Duodenal mucosa (tissue), 2 donors: ENCODE data around the gene DYSF.

ENCODE experiments used
- H3K27ac ChIP-seq: one replicate; pipeline ENCODE4 v1.7.0; 2013; ENCODE audit warnings: low read depth, low read length
- H3K27me3 ChIP-seq, 2 donors: one replicate each; pipeline ENCODE4 v1.7.0; 2013; ENCODE audit warnings: low read length in 2 of 2, control low read depth in 1 of 2; ENCODE audit not compliant: insufficient read depth in 2 of 2, control insufficient read depth in 1 of 2
- H3K36me3 ChIP-seq, 2 donors: one replicate each; pipeline ENCODE4 v1.7.0; 2013; ENCODE audit warnings: low read length in 2 of 2, control low read depth in 1 of 2; ENCODE audit not compliant: insufficient read depth in 2 of 2, control insufficient read depth in 1 of 2
- H3K4me1 ChIP-seq, 2 donors: one replicate each; pipeline ENCODE4 v1.7.0; 2013; ENCODE audit warnings: low read length in 2 of 2, control low read depth in 1 of 2; ENCODE audit not compliant: insufficient read depth in 2 of 2, control insufficient read depth in 1 of 2
- H3K4me3 ChIP-seq, 2 donors: one replicate each; pipeline ENCODE4 v1.7.0; 2013; ENCODE audit warnings: low read length in 2 of 2, low read depth in 1 of 2
- H3K9ac ChIP-seq, 2 donors: one replicate each; pipeline ENCODE4 v1.7.0; 2013; ENCODE audit warnings: low read length in 2 of 2, low read depth in 1 of 2
- H3K9me3 ChIP-seq, 2 donors: one replicate each; pipeline ENCODE4 v1.7.0; 2013; ENCODE audit warnings: low read length in 2 of 2, control low read depth in 1 of 2; ENCODE audit not compliant: control insufficient read depth in 1 of 2

The DYSF gene

DNA sequence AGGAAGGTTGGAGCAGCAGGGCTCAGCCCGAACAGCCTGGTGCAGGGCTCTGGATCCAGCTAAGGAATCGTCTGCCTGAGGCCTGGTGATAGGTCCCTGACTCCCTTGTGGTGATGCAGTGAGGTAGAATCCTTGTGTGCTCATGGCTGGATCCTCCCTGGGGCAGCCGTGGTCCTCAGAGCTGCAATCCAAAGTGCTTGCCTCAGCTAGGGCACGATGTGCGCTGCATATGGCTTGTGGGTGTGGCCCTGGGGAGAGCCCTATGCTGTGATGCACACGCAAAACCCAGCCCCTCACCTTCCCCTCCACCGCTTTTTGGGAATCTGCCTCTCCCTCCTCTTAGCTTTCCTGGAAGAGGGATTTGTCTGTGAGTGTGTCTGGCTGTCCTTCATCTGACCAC lies 142.2 kb downstream of the DYSF start:
- Histone ChIP-seq H3K36me3 (no peaks in the 10 kb centered on the region), H3K27me3 (no peaks in the 10 kb centered on the region), H3K4me1 (no peaks in the 10 kb centered on the region), H3K9me3 (no peaks in the 10 kb centered on the region), H3K9ac (no peak overlapping the region), H3K4me3 (no peak overlapping the region), H3K27ac (no peak overlapping the region)

DNA sequence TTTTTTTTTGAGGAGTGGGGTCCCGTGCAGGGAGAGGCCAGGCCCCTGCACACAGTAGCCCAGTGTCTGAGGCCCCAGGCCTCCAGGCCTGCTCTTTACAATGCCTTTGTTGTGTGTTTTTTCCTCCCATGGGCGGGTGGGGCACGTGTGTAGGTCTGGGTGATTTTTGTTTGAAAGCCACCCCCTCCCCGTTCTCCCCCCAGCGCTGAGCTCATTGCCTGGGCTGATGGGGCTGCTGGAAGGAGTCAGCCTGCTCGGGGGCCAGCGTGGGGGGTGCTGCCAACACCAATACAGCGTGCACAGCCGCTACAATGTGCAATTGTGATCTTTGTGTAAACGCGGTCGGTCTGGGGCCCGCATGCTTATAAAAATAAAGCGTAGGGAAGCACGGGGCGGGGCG lies 142.7 kb downstream of the DYSF start:
- Histone ChIP-seq H3K9ac (no peak overlapping the region), H3K4me1 (no peaks in the 10 kb centered on the region), H3K27me3 (no peaks in the 10 kb centered on the region), H3K9me3 (no peaks in the 10 kb centered on the region), H3K36me3 (no peaks in the 10 kb centered on the region), H3K4me3 (no peak overlapping the region), H3K27ac (no peak overlapping the region)

DNA sequence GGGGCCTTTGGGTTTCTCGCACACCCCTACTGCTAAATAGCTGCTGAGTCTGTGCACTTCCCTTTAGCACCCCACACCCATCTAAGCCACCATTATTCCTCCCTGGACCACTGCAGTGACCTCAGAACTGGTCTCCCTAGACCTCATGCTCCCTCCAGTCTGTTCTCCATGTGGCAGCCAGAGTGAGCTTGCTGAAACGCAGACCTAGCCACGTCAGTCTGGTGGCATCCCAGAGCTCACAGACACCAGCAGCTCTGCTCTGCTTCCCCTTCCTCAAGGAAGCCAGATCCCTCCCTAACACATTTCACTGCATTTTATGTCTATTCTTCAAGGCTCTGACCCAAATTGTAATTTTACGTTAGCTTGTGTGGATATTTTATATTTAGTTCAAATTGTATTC lies 144.4 kb downstream of the DYSF start:
- Histone ChIP-seq H3K27me3 (no peaks in the 10 kb centered on the region), H3K36me3 (no peaks in the 10 kb centered on the region), H3K9ac (no peak overlapping the region), H3K27ac (no peak overlapping the region), H3K4me1 (no peaks in the 10 kb centered on the region), H3K9me3 (no peaks in the 10 kb centered on the region), H3K4me3 (no peak overlapping the region)

DNA sequence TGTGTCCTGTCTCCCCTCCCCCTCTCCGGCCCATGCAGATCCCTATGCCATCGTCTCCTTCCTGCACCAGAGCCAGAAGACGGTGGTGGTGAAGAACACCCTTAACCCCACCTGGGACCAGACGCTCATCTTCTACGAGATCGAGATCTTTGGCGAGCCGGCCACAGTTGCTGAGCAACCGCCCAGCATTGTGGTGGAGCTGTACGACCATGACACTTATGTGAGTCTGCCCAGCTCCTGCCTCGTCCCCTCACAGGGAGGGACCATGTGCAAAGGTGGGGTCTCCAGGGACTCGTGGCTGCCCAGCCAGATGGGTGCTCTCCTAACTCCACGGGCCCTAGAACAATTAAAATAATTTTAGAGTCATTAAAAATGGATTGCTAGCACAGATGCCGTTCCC lies 145.2 kb downstream of the DYSF start:
- H3K27me3 ChIP-seq = no peaks in the 10 kb centered on the region
- no peaks in the 10 kb centered on the region for H3K9me3 ChIP-seq
- H3K4me3 ChIP-seq = no peak overlapping the region
- no peaks in the 10 kb centered on the region for H3K36me3 ChIP-seq
- H3K27ac ChIP-seq = no peak overlapping the region
- H3K9ac ChIP-seq = no peak overlapping the region
- peaks cover 0 to 3% of the 10 kb centered on the region in 2 donors for H3K4me1 ChIP-seq

DNA sequence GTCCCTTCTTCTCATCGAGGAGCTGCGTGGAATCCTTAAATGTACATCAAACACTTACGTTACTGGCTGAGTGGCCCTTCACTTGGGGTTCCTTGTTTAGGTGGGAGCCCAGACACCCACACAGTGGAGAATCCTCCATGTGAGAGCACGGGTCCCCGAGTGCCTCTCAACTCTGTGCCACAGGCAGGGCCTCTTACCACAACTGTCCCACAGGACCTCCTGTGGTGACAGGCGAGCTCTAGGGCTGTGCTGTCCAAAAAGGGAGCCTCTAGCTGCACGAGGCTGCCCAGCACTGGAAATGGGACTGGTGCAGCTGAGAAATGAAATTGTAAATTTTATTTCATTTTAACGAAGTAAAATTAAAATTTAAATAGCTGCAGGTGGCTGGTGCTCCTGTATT lies 145.7 kb downstream of the DYSF start:
- no peak overlapping the region for H3K27ac ChIP-seq
- no peak overlapping the region for H3K9ac ChIP-seq
- H3K9me3 ChIP-seq = no peaks in the 10 kb centered on the region
- peaks cover 0 to 3% of the 10 kb centered on the region in 2 donors for H3K4me1 ChIP-seq
- H3K4me3 ChIP-seq = no peak overlapping the region
- H3K36me3 ChIP-seq = no peaks in the 10 kb centered on the region
- no peaks in the 10 kb centered on the region for H3K27me3 ChIP-seq

DNA sequence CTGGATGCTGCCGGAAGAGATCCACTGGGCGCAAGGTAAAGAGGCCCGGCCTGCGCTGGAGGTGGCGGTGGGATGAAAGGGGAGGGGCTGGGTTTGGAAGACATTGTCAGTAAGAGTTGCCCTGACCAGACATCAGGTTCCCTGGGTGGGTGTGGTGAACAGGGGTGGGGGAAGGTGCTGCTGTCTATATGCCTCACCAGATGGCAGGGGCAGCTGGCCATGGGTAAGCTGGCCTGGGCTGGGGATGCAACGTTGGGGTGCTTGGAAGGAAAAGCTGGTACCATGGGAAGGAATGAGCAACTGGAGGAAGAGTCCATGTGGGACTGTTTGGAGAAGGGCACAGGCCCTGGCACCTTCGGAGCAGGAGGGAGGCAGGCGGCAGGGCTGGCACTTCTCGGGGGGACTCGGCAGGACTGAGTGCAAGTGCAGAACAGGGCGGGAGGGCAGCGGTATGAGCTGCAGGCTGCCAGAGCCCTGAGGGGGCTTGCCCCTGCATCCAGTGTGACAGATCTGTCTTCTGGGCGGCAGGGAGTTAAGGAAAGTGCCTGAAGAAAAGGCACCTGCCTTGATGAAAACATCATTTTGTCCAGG lies 146.4 kb downstream of the DYSF start:
- Histone ChIP-seq H3K27me3 (no peaks in the 10 kb centered on the region), H3K27ac (no peak overlapping the region), H3K4me1 (peaks cover 0 to 3% of the 10 kb centered on the region in 2 donors), H3K9me3 (no peaks in the 10 kb centered on the region), H3K36me3 (no peaks in the 10 kb centered on the region), H3K4me3 (no peak overlapping the region), H3K9ac (no peak overlapping the region)

DNA sequence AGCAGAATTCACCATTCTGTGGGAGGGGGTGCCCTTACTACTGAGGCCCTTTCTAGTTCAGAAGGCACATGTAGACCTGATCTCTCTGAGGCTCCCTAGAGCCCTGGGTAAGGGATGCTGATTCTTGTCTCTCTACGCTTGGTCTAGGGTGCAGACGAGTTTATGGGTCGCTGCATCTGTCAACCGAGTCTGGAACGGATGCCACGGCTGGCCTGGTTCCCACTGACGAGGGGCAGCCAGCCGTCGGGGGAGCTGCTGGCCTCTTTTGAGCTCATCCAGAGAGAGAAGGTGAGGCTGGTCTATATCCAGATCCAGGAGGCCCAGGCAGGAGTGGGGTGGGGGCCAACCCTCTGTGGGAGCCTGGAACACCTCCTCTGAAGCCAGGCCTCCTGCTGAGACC lies 147.2 kb downstream of the DYSF start:
- Histone ChIP-seq H3K4me3 (no peak overlapping the region), H3K9me3 (no peaks in the 10 kb centered on the region), H3K27me3 (no peaks in the 10 kb centered on the region), H3K9ac (no peak overlapping the region), H3K36me3 (no peaks in the 10 kb centered on the region), H3K27ac (no peak overlapping the region), H3K4me1 (peaks cover 0 to 3% of the 10 kb centered on the region in 2 donors)

DNA sequence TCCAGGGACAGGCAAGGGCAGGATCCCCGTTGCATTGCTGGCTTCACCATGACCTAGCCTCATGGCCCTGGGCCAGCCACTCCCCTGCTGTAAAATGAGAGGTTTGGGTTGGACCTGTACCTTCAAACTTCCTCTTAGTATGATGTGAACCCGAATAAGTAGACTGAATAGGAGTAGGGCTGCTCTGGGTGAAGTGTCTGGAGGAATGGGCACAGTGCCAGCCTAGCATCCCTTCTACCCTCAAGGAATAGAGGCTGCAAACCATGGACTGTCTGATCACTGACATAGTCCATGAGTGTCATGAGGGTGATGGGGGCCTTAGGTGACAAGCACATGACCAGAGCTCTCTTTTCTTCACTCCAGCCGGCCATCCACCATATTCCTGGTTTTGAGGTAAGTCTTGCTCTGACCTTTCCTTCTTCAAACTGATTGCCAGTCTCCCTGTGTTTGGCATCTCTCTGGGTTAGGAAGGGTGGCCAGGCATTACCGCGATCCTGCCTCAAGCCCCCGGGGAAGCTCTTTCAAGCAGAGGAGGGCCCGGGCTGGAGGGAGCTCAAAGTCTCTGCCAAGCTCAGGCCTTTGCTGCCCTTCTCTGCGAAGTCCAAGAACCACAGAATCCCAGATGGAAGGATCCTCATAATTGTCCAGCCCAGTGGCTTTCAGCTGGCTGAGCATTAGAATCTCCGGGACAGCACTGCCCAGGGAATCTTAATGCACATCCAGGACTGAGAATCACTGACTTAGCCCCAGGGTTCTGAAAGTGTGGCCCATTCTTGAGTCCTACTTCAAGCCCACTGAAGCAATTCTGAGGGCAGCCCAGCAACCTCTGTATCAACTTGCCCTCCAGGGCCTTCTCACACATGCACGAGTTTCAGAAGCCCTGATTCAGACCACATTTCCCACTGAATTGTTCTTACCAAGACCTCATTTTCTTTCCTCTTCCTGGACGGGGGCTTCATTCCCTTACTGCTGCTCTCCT lies 148.1 kb downstream of the DYSF start:
- Histone ChIP-seq H3K9ac (no peak overlapping the region), H3K4me1 (peaks cover 0 to 3% of the 10 kb centered on the region in 2 donors), H3K27me3 (no peaks in the 10 kb centered on the region), H3K36me3 (no peaks in the 10 kb centered on the region), H3K4me3 (no peak overlapping the region), H3K27ac (no peak overlapping the region), H3K9me3 (no peaks in the 10 kb centered on the region)

DNA sequence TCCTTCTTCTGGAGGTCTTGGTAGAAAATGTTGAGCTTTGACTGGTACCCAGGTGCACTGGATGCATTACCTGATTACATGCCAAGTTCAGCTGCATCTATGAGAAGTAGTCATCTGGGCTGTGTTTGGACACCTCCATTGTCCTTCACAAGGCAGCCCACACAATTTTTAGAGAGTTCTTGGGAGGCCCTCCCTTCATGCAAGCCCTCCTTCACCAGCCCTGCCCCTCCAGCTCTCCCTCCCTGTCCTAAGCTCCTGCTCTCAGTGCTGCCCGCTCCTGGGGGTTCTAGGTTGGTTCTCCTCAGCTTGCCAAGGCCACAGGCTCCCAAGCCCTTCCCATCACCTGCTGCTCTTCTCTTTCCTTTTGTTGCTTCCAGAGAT lies 148.7 kb downstream of the DYSF start:
- no peak overlapping the region for H3K27ac ChIP-seq
- H3K9ac ChIP-seq = no peak overlapping the region
- no peak overlapping the region for H3K4me3 ChIP-seq
- H3K36me3 ChIP-seq = no peaks in the 10 kb centered on the region
- H3K27me3 ChIP-seq = no peaks in the 10 kb centered on the region
- no peaks in the 10 kb centered on the region for H3K9me3 ChIP-seq
- peaks cover 0 to 3% of the 10 kb centered on the region in 2 donors for H3K4me1 ChIP-seq

DNA sequence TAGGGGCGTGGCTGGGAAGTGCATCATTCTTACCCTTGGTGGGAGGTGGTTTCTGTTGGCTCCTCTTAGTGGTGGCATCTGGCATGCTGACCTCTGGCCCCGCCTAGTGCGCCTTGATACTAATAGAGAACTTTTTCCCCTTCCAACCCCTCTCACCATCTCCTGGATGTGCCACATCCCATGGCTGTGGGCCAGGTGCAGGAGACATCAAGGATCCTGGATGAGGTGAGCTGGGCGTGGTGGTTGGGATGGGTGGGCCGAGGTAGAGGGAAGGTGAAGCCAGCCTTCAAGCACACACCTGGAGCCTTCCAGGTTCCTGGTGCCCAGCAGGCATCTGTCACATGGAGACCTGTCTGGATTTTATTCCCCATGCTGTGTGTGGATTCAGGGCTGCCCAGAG lies 149.2 kb downstream of the DYSF start:
- H3K27me3 ChIP-seq = no peaks in the 10 kb centered on the region
- H3K9me3 ChIP-seq = no peaks in the 10 kb centered on the region
- peaks cover 0 to 3% of the 10 kb centered on the region in 2 donors for H3K4me1 ChIP-seq
- H3K9ac ChIP-seq = no peak overlapping the region
- no peaks in the 10 kb centered on the region for H3K36me3 ChIP-seq
- H3K4me3 ChIP-seq = no peak overlapping the region
- no peak overlapping the region for H3K27ac ChIP-seq
